CD14-positive monocyte (primary cell): ENCODE measurements around the gene EYS. TPM values are rescaled to one million over a fixed set of nuclear protein-coding genes. Genes with fewer than 3 reads are reported as not detected.

Experiments
- DNase-seq, 3 donors: peaks; one replicate each; pipeline ENCODE4 v3.0.0-alpha.2; 2011 to 2022
- H2AFZ ChIP-seq: 2 replicates; pipeline ENCODE4 v1.6.0; 2012; ENCODE audit warnings: mild to moderate bottlenecking, low read depth, low read length, inconsistent platforms; ENCODE audit not compliant: insufficient read depth, poor library complexity, severe bottlenecking
- H3K27ac ChIP-seq, 2 donors: 1 replicate in 1 of 2; 2 replicates in 1 of 2; pipeline ENCODE4 v1.5.1; 2012 to 2013; ENCODE audit warnings: low read length in 2 of 2, control low read depth in 1 of 2, inconsistent platforms in 1 of 2, low read depth in 1 of 2, mild to moderate bottlenecking in 1 of 2
- H3K27me3 ChIP-seq, 2 donors: one replicate each; pipeline versions ENCODE4 v1.6.0 to v1.6.1; 2011 to 2013; ENCODE audit warnings: low read length in 2 of 2; ENCODE audit not compliant: control insufficient read depth in 2 of 2, insufficient read depth in 2 of 2
- H3K36me3 ChIP-seq, 2 donors: replicated peaks in 1 of 2; 1 replicate in 1 of 2; 2 replicates in 1 of 2; pipeline versions ENCODE4 v1.5.1 to v1.6.1; 2012 to 2013; ENCODE audit warnings: low read length in 2 of 2, control low read depth in 1 of 2, inconsistent platforms in 1 of 2, mild to moderate bottlenecking in 1 of 2; ENCODE audit not compliant: insufficient read depth in 2 of 2, control insufficient read depth in 1 of 2
- H3K4me1 ChIP-seq, 2 donors: 1 replicate in 1 of 2; 2 replicates in 1 of 2; pipeline versions ENCODE4 v1.5.1 to v1.6.1; 2012 to 2013; ENCODE audit warnings: low read length in 2 of 2, control low read depth in 1 of 2, inconsistent platforms in 1 of 2, mild to moderate bottlenecking in 1 of 2, moderate library complexity in 1 of 2; ENCODE audit not compliant: insufficient read depth in 2 of 2, control insufficient read depth in 1 of 2
- H3K4me2 ChIP-seq: replicated peaks from 2 replicates; pipeline ENCODE3; 2012; ENCODE audit warnings: low read length, moderate library complexity, mild to moderate bottlenecking; ENCODE audit not compliant: poor library complexity, severe bottlenecking; ENCODE audit errors: extremely low read depth
- H3K4me3 ChIP-seq, 3 experiments: fragments of 200-600 bp in 1 of 3; sonication (generic) in 1 of 3; replicated peaks in 1 of 3; 1 replicate in 2 of 3; 2 replicates in 1 of 3; pipeline ENCODE4 v1.5.1; 2011 to 2013; ENCODE audit warnings: low read length in 3 of 3, mild to moderate bottlenecking in 3 of 3, control low read depth in 2 of 3, low read depth in 2 of 3, inconsistent platforms in 1 of 3, moderate library complexity in 1 of 3
- H3K79me2 ChIP-seq: 2 replicates; pipeline ENCODE4 v1.6.0; 2012; ENCODE audit warnings: mild to moderate bottlenecking, control low read depth, inconsistent platforms, low read length, moderate library complexity; ENCODE audit not compliant: insufficient read depth
- H3K9ac ChIP-seq: 2 replicates; pipeline ENCODE4 v1.6.0; 2017; ENCODE audit warnings: low read length, mild to moderate bottlenecking; ENCODE audit not compliant: insufficient read depth, poor library complexity, severe bottlenecking
- H3K9me3 ChIP-seq, 2 donors: replicated peaks in 1 of 2; 1 replicate in 1 of 2; 2 replicates in 1 of 2; pipeline versions ENCODE4 v1.5.1 to v1.6.1; 2012 to 2013; ENCODE audit warnings: low read length in 2 of 2, control low read depth in 1 of 2; ENCODE audit not compliant: control insufficient read depth in 1 of 2, insufficient read depth in 1 of 2
- H4K20me1 ChIP-seq: 2 replicates; pipeline ENCODE4 v1.6.0; 2012; ENCODE audit warnings: mild to moderate bottlenecking, low read length, control low read depth, moderate library complexity; ENCODE audit not compliant: insufficient read depth
- H3K27ac Mint-ChIP-seq, 7 donors: one replicate each; pipeline ENCODE4 v1.8.0; 2020; ENCODE audit warnings: mild to moderate bottlenecking in 7 of 7, mixed read lengths in 7 of 7, moderate library complexity in 6 of 7, inconsistent platforms in 2 of 7
- H3K27me3 Mint-ChIP-seq, 3 donors: one replicate each; pipeline ENCODE4 v1.8.0; 2021 to 2022; ENCODE audit warnings: low read depth in 3 of 3, mild to moderate bottlenecking in 3 of 3, mixed read lengths in 3 of 3, moderate library complexity in 3 of 3, inconsistent platforms in 1 of 3
- H3K36me3 Mint-ChIP-seq, 2 donors: one replicate each; pipeline ENCODE4 v1.8.0; 2020; ENCODE audit warnings: mixed read lengths in 2 of 2, inconsistent platforms in 1 of 2, mild to moderate bottlenecking in 1 of 2
- H3K4me1 Mint-ChIP-seq: one replicate; pipeline ENCODE4 v1.8.0; 2020; ENCODE audit warnings: mild to moderate bottlenecking, mixed read lengths
- H3K4me3 Mint-ChIP-seq, 2 donors: one replicate each; pipeline ENCODE4 v1.8.0; 2020; ENCODE audit warnings: mild to moderate bottlenecking in 2 of 2, mixed read lengths in 2 of 2, moderate library complexity in 1 of 2
- H3K9me3 Mint-ChIP-seq, 7 donors: one replicate each; pipeline ENCODE4 v1.8.0; 2020 to 2022; ENCODE audit warnings: mixed read lengths in 7 of 7, mild to moderate bottlenecking in 6 of 7, moderate library complexity in 6 of 7, inconsistent platforms in 2 of 7
- WGBS: methylation state at CpG from one replicate; pipeline ENCODE4 v1.1.5; 2013; ENCODE audit warnings: missing lambda C conversion rate; ENCODE audit not compliant: insufficient coverage; 5-methylcytosine and 5-hydroxymethylcytosine counted together
- intact Hi-C, 2 donors: fragments of 100-400 bp; cut with micrococcal nuclease; formaldehyde crosslinking; loops; one replicate each; pipeline versions ENCODE4 v1.15.0 to v1.15.1; 2023
- polyA plus RNA-seq, 3 donors: library from polyadenylated mRNA; depleted of rRNA in 1 of 3; unstranded in 2 of 3; stranded (reverse) in 1 of 3; fragments of 300-500 nt in 2 of 3; fragments of >200 nt in 1 of 3; fragmentation: Illumina TruSeq in 2 of 3; gene quantifications; 1 replicate in 2 of 3; 2 replicates in 1 of 3; pipeline ENCODE4 v1.2.3, GENCODE V29; 2012 to 2021
- TF ChIP-seq, protein P1 (sequence below): fragments of 200-600 bp; IDR thresholded peaks from one replicate; pipeline ENCODE4 v1.8.0; 2022; ENCODE audit warnings: antibody characterized with exemption, mild to moderate bottlenecking

EYS gene
- polyA plus RNA-seq, 3 donors = 0.01 to 0.03 TPM; not detected in 1

DNA sequence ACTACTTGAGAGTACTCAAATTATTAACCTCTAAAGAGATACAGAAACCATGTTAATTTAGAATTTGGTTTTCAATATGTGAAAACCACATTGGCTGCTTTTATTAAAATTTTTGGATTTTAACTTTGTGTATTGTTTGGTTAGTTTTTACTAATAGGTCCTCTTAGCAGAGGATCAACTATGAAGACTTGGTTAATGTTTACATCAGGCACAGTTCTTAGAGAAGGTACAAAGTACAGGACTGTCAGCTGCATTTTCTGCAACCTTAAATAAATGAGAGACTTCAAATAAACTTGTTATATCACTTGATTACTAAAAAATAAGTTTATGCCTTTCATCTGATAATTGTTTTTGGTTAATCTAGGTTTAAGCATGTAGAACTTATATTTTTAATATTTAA, 1982.3 kb downstream of the EYS start:
- no peak overlapping the region for H3K27ac Mint-ChIP-seq
- Histone ChIP-seq H3K9me3 (no peaks in the 10 kb centered on the region), H3K4me2 (no peak overlapping the region), H3K4me1 (no peaks in the 10 kb centered on the region), H3K9ac (no peak overlapping the region), H2AFZ (no peak overlapping the region), H4K20me1 (no peaks in the 10 kb centered on the region), H3K27ac (no peak overlapping the region), H3K79me2 (no peaks in the 10 kb centered on the region), H3K4me3 (no peak overlapping the region), H3K27me3 (no peaks in the 10 kb centered on the region), H3K36me3 (no peaks in the 10 kb centered on the region)
- H3K9me3 Mint-ChIP-seq = peaks cover 0 to 3% (median 0%) of the 10 kb centered on the region in 7 donors
- no peak for DNase-seq
- H3K36me3 Mint-ChIP-seq = no peaks in the 10 kb centered on the region
- TF ChIP-seq, protein P1, sequence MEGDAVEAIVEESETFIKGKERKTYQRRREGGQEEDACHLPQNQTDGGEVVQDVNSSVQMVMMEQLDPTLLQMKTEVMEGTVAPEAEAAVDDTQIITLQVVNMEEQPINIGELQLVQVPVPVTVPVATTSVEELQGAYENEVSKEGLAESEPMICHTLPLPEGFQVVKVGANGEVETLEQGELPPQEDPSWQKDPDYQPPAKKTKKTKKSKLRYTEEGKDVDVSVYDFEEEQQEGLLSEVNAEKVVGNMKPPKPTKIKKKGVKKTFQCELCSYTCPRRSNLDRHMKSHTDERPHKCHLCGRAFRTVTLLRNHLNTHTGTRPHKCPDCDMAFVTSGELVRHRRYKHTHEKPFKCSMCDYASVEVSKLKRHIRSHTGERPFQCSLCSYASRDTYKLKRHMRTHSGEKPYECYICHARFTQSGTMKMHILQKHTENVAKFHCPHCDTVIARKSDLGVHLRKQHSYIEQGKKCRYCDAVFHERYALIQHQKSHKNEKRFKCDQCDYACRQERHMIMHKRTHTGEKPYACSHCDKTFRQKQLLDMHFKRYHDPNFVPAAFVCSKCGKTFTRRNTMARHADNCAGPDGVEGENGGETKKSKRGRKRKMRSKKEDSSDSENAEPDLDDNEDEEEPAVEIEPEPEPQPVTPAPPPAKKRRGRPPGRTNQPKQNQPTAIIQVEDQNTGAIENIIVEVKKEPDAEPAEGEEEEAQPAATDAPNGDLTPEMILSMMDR = no peak
- no peaks in the 10 kb centered on the region for H3K4me1 Mint-ChIP-seq
- H3K27me3 Mint-ChIP-seq = no peaks in the 10 kb centered on the region
- no peak overlapping the region for H3K4me3 Mint-ChIP-seq
- intact Hi-C loops = no loop called here

DNA sequence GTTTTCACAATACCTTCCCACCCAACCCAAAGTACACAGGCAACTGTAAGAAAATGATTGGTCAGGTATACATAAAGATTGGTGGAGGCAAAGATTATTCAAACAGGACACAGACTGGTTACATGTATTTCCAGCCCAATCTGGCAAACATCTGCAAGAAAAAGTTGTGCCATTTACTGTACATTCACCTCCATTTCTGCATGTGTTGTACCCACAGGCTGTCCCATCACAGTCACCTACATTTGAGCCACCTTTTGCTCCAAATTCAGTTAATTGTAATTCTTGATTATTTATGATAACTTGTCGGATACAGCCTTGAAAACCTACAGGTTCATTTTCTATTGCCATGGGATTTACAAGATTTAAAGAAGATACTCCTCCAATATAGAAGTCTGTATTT, 1985.8 kb downstream of the EYS start:
- DNase-seq = no peak
- intact Hi-C loops = no loop called here
- H3K9ac ChIP-seq = no peak overlapping the region
- H3K27me3 Mint-ChIP-seq = no peaks in the 10 kb centered on the region
- TF ChIP-seq, protein P1 = no peak
- no peaks in the 10 kb centered on the region for H3K79me2 ChIP-seq
- no peaks in the 10 kb centered on the region for H3K4me1 Mint-ChIP-seq
- no peaks in the 10 kb centered on the region for H3K36me3 ChIP-seq
- H3K4me3 ChIP-seq = no peak overlapping the region
- H3K36me3 Mint-ChIP-seq = peaks cover 0 to 4% of the 10 kb centered on the region in 2 donors
- H3K4me1 ChIP-seq = no peaks in the 10 kb centered on the region
- WGBS = no CpG with 5 or more reads among the region's 1 CpG
- H3K9me3 Mint-ChIP-seq = no peaks in the 10 kb centered on the region
- no peaks in the 10 kb centered on the region for H4K20me1 ChIP-seq
- H3K4me2 ChIP-seq = no peak overlapping the region
- no peaks in the 10 kb centered on the region for H3K9me3 ChIP-seq
- no peak overlapping the region for H3K27ac Mint-ChIP-seq
- no peak overlapping the region for H3K4me3 Mint-ChIP-seq
- H2AFZ ChIP-seq = no peak overlapping the region
- H3K27ac ChIP-seq = no peak overlapping the region
- no peaks in the 10 kb centered on the region for H3K27me3 ChIP-seq
